HS-27A (cell line): ENCODE results near the gene CLIC4.
"Not testable (repeated sequence)": the region's sequence is repeated elsewhere in the genome, so short reads cannot be mapped to it uniquely, and the experiment has no call there.

Experiments used
- DNase-seq: peaks from one replicate; pipeline ENCODE4 v3.0.0-alpha.2; 2012; ENCODE audit warnings: low read depth, missing footprints

Gene CLIC4

GRCh38 chr1:24744911-24745710 lies at the start of gene CLIC4:
Gene CLIC4 (plus strand): TSS chr1:24745447. CDS start chr1:24745554, 107 bp downstream.
- DNase-seq: peak; percentile 97

GRCh38 chr1:24696041-24696755 lies 49.0 kb upstream of the CLIC4 start:
- DNase-seq: no peak

- no peak for DNase-seq
These were observed 48.4 kb upstream of the CLIC4 start for GRCh38 chr1:24696756-24697330.

GRCh38 chr1:24697453-24698001 lies 47.7 kb upstream of the CLIC4 start:
- not testable (repeated sequence) for DNase-seq

- not testable (repeated sequence) for DNase-seq
These were observed 46.9 kb upstream of the CLIC4 start for GRCh38 chr1:24698326-24698725.

- DNase-seq: no peak
These were observed 45.6 kb upstream of the CLIC4 start for GRCh38 chr1:24699628-24700027.

- DNase-seq: no peak
These were observed 42.5 kb upstream of the CLIC4 start for GRCh38 chr1:24702511-24703293.

GRCh38 chr1:24704411-24705259 lies 40.6 kb upstream of the CLIC4 start:
- no peak for DNase-seq

GRCh38 chr1:24705260-24706073 lies 39.8 kb upstream of the CLIC4 start:
- no peak for DNase-seq

- DNase-seq: not testable (repeated sequence)
These were observed 39.2 kb upstream of the CLIC4 start for GRCh38 chr1:24706074-24706389.

GRCh38 chr1:24707687-24708086 lies 37.6 kb upstream of the CLIC4 start:
- DNase-seq: no peak

- no peak for DNase-seq
These were observed 36.3 kb upstream of the CLIC4 start for GRCh38 chr1:24708938-24709337.

GRCh38 chr1:24709791-24710441 lies 35.3 kb upstream of the CLIC4 start:
- no peak for DNase-seq

- DNase-seq: no peak
These were observed 33.9 kb upstream of the CLIC4 start for GRCh38 chr1:24711329-24711728.

- peak; percentile 82 for DNase-seq
These were observed 32.1 kb upstream of the CLIC4 start for GRCh38 chr1:24713176-24713575.

GRCh38 chr1:24713736-24714135 lies 31.5 kb upstream of the CLIC4 start:
- DNase-seq: no peak

- no peak for DNase-seq
These were observed 30.3 kb upstream of the CLIC4 start for GRCh38 chr1:24714859-24715520.

- DNase-seq: no peak
These were observed 29.6 kb upstream of the CLIC4 start for GRCh38 chr1:24715658-24716057.
